ENCODE results near the gene CDC23.

Gene CDC23

GRCh38 chr5:138213161-138214029 lies at the start of gene CDC23 (continued):
- TF ChIP-seq ZNF76 (tag by site-specific recombination; IDR thresholded peaks at IDR 0.05; ENCODE audit: borderline replicate concordance, low read depth), result no peak; the same call in 1 of the 2 replicates
- peak; percentile 99 for TF ChIP-seq PRDM10 (tag by site-specific recombination; IDR thresholded peaks at IDR 0.05)
- TF ChIP-seq ZNF560 (tag by site-specific recombination; IDR thresholded peaks at IDR 0.05; ENCODE audit: borderline replicate concordance), result no peak
- TF ChIP-seq RBAK (tag by site-specific recombination; IDR thresholded peaks at IDR 0.05), result no peak
- no peak for TF ChIP-seq ZNF544 (tag by site-specific recombination; IDR thresholded peaks at IDR 0.05)
- TF ChIP-seq ZNF837 (tag by site-specific recombination; IDR thresholded peaks at IDR 0.05), result no peak
- no peak for TF ChIP-seq ZNF549 (tag by site-specific recombination; IDR thresholded peaks at IDR 0.05)
- TF ChIP-seq ZNF626 (tag by site-specific recombination; IDR thresholded peaks at IDR 0.05), result no peak
- no peak; the same call in 1 of the 2 replicates for TF ChIP-seq MZF1 (tag by site-specific recombination; IDR thresholded peaks at IDR 0.05; ENCODE audit: borderline replicate concordance)
- TF ChIP-seq ZSCAN16 (tag by site-specific recombination; IDR thresholded peaks at IDR 0.05), result no peak
- no peak for TF ChIP-seq ZBTB6 (tag by site-specific recombination; IDR thresholded peaks at IDR 0.05)
- TF ChIP-seq YY2 (tag by site-specific recombination; IDR thresholded peaks at IDR 0.05), result peak; percentile 93
- no peak; the same call in none of the 2 replicates for TF ChIP-seq ZNF629 (tag by site-specific recombination; IDR thresholded peaks at IDR 0.05)
- TF ChIP-seq ZNF354C (tag by site-specific recombination; IDR thresholded peaks at IDR 0.05; ENCODE audit: borderline replicate concordance, low read depth), result no peak
- TF ChIP-seq SETDB1 (IDR thresholded peaks at IDR 0.05; ENCODE audit: insufficient read length, low read length), result no peak
- TF ChIP-seq ZNF670 (tag by site-specific recombination; IDR thresholded peaks at IDR 0.05; ENCODE audit: low read depth), result no peak
- no peak for TF ChIP-seq ZBTB17 (tag by site-specific recombination; IDR thresholded peaks at IDR 0.05)
- no peak for TF ChIP-seq ZBTB1 (tag by site-specific recombination; IDR thresholded peaks at IDR 0.05)
- TF ChIP-seq ZNF561 (tag by site-specific recombination; IDR thresholded peaks at IDR 0.05; ENCODE audit: borderline replicate concordance), result no peak; the same call in none of the 2 replicates
- no peak for TF ChIP-seq ZNF707 (tag by site-specific recombination; IDR thresholded peaks at IDR 0.05)
- TF ChIP-seq ZNF398 (tag by site-specific recombination; IDR thresholded peaks at IDR 0.05), result peak; percentile 54
- TF ChIP-seq ZBTB20 (tag by site-specific recombination; IDR thresholded peaks at IDR 0.05), result peak; percentile 67; the same call in 1 of the 2 replicates
- TF ChIP-seq ZNF529 (tag by site-specific recombination; IDR thresholded peaks at IDR 0.05; ENCODE audit: insufficient replicate concordance), result no peak
- no peak for TF ChIP-seq ZNF114 (tag by site-specific recombination; IDR thresholded peaks at IDR 0.05)
- no peak for TF ChIP-seq ZNF19 (tag by site-specific recombination; IDR thresholded peaks at IDR 0.05; ENCODE audit: low read depth)
- peak; percentile 41; the same call in 1 of the 2 replicates for TF ChIP-seq ZSCAN23 (tag by site-specific recombination; IDR thresholded peaks at IDR 0.05)
- no peak for TF ChIP-seq BCL6B (tag by site-specific recombination; IDR thresholded peaks at IDR 0.05)
- TF ChIP-seq ZNF571 (tag by site-specific recombination; IDR thresholded peaks at IDR 0.05), result no peak
- TF ChIP-seq ZNF521 (tag by site-specific recombination; IDR thresholded peaks at IDR 0.05), result no peak
- no peak for TF ChIP-seq KLF7 (tag by site-specific recombination; IDR thresholded peaks at IDR 0.05; ENCODE audit: borderline replicate concordance)
- no peak for TF ChIP-seq ZNF214 (tag by site-specific recombination; IDR thresholded peaks at IDR 0.05; ENCODE audit: borderline replicate concordance)

All from HEK293 (cell line).